ENCODE data around the gene LRRC10B. TPM values are rescaled to one million over a fixed set of nuclear protein-coding genes. Genes with fewer than 3 reads are reported as not detected.

LRRC10B gene
- total and polyA plus RNA-seq, 3 experiments from 2014 or later = not detected

DNA sequence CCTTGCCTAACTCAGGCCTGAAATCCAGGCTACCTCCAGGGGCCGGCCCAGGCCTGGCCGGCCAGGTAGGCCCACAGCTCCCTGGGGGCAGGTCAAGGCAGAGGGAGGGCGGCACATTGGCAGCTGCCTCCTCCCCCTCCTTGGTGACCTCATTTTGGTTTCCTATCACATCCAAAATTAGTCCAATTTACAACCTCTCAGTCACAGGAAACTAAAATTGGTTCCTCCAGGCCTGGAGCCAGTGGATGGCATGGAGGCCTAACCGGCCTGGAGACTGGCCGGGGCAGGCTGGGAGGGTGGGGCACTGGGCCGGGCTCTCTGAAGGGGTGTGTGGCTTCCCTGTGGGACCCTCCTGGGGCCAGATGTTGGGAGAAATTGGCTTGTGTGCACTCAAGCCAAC, 35.9 kb downstream of the LRRC10B start:
- DNase-seq = no peak
- H3K9me3 Mint-ChIP-seq = no peaks in the 10 kb centered on the region
- H3K4me3 ChIP-seq (ENCODE audit: low read length) = no peak overlapping the region
- CTCF ChIA-PET = interaction anchor here (1.2 to 1.9 kb wide), 2 partner anchors 13 to 23 kb away, joined by 3 to 4 read pairs; no protein-coding TSS in a partner anchor
- peaks cover 0 to 3% (median 0%) of the 10 kb centered on the region in 3 donors for H3K4me1 Mint-ChIP-seq
- H3K36me3 ChIP-seq (ENCODE audit: insufficient read depth, low read length) = no peaks in the 10 kb centered on the region
- no peaks in the 10 kb centered on the region for H3K36me3 Mint-ChIP-seq
- no peak overlapping the region for H3K27ac ChIP-seq (ENCODE audit: low read depth, low read length)
- no peak overlapping the region for H3K27ac Mint-ChIP-seq
- no peaks in the 10 kb centered on the region for H3K9me3 ChIP-seq (ENCODE audit: low read length)
- POLR2A ChIA-PET = no interaction called here
- H3K4me1 ChIP-seq (ENCODE audit: insufficient read depth, low read length) = no peaks in the 10 kb centered on the region
- peaks cover 29 to 58% of the 10 kb centered on the region in 2 donors for H3K27me3 Mint-ChIP-seq
- H3K4me3 Mint-ChIP-seq = no peak overlapping the region
- H3K27me3 ChIP-seq (ENCODE audit: insufficient read depth, low read length, poor library complexity, severe bottlenecking) = peaks cover 5% of the 10 kb centered on the region

DNA sequence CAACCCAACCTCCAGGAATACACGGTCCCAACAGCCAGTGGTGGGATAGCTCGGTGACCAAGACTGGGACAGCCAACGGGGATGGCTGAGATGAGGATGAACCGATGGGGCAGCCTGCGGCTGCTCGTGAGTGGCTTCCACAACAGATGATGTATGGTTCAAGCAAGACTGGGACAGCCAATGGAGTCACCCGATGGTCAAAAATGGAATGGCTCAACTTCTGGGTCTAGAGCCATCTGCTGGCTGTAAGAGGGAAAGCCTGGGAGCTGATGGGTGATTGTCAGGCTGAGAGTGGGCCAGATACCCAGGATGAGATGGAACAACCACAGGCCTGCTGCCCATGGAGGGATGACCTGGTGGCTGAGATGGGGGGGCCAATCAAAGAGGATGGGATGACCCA, 36.8 kb downstream of the LRRC10B start:
- Histone ChIP-seq H3K36me3 (ENCODE audit: insufficient read depth, low read length) (no peaks in the 10 kb centered on the region), H3K4me1 (ENCODE audit: insufficient read depth, low read length) (no peaks in the 10 kb centered on the region), H3K27me3 (ENCODE audit: insufficient read depth, low read length, poor library complexity, severe bottlenecking) (peaks cover 5% of the 10 kb centered on the region), H3K4me3 (ENCODE audit: low read length) (no peak overlapping the region), H3K27ac (ENCODE audit: low read depth, low read length) (no peak overlapping the region), H3K9me3 (ENCODE audit: low read length) (no peaks in the 10 kb centered on the region)
- CTCF ChIA-PET = interaction anchor here (1.2 to 1.9 kb wide), 3 partner anchors 14 to 24 kb away, joined by 3 to 5 read pairs (median 4); no protein-coding TSS in a partner anchor
- POLR2A ChIA-PET = no interaction called here
- H3K36me3 Mint-ChIP-seq = no peaks in the 10 kb centered on the region
- peaks cover 0 to 3% (median 0%) of the 10 kb centered on the region in 3 donors for H3K4me1 Mint-ChIP-seq
- DNase-seq = no peak
- H3K4me3 Mint-ChIP-seq = no peak overlapping the region
- no peak overlapping the region for H3K27ac Mint-ChIP-seq
- H3K27me3 Mint-ChIP-seq = peaks cover 28 to 51% of the 10 kb centered on the region in 2 donors
- H3K9me3 Mint-ChIP-seq = no peaks in the 10 kb centered on the region

DNA sequence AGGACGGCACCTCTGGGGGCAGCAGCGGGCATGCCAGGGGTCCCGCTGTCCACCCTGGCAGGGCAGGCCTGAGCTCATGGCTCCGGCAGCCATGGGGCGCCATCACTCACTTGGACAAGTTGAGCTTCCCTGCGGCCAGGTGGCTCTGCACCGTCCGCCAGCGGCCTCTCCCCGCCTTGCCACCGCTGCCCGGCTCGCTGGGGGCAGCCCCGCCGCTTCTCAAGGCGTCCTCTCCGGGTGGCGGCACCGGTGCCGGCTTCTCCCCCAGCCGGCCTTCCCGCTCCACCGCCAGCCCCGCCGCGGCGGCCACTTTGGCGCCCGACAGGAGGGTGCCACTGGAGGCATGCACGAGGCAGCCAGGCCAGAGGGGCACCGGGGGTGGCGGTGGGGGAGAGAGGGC, 37.4 kb downstream of the LRRC10B start:
- H3K27ac ChIP-seq (ENCODE audit: low read depth, low read length) = no peak overlapping the region
- no peak overlapping the region for H3K4me3 ChIP-seq (ENCODE audit: low read length)
- H3K4me1 ChIP-seq (ENCODE audit: insufficient read depth, low read length) = no peaks in the 10 kb centered on the region
- no peak overlapping the region for H3K27ac Mint-ChIP-seq
- H3K27me3 Mint-ChIP-seq = peaks cover 25 to 48% of the 10 kb centered on the region in 2 donors
- H3K27me3 ChIP-seq (ENCODE audit: insufficient read depth, low read length, poor library complexity, severe bottlenecking) = peaks cover 5% of the 10 kb centered on the region
- ChIA-PET POLR2A (no interaction called here), CTCF (interaction anchor here (1.5 to 1.9 kb wide), 2 partner anchors 14 to 21 kb away, joined by 4 to 5 read pairs; no protein-coding TSS in a partner anchor)
- H3K4me3 Mint-ChIP-seq = no peak overlapping the region
- DNase-seq = no peak
- H3K36me3 ChIP-seq (ENCODE audit: insufficient read depth, low read length) = no peaks in the 10 kb centered on the region
- H3K4me1 Mint-ChIP-seq = peaks cover 0 to 3% (median 0%) of the 10 kb centered on the region in 3 donors
- no peaks in the 10 kb centered on the region for H3K9me3 ChIP-seq (ENCODE audit: low read length)
- H3K9me3 Mint-ChIP-seq = no peaks in the 10 kb centered on the region
- no peaks in the 10 kb centered on the region for H3K36me3 Mint-ChIP-seq

DNA sequence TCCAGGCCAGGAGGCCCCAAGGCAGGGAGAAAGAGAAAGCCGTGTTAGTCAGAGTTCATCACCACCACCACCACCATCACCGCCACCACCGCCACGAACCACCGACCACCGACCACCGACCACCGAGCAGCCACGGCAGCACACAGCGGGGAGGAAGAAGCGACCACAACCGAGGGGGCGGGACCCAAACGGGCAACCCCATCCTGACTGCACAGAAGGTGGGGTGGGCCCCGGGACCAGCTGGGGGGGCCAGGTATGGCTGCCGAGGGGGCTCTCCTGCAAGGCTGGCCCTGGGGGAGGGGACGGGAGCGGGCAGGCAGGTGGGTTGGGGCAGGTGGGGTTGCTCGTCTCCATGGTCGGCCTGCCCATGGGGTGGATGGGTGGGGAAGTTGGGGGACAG, 38.1 kb downstream of the LRRC10B start:
- no peak overlapping the region for H3K4me3 Mint-ChIP-seq
- H3K9me3 Mint-ChIP-seq = no peaks in the 10 kb centered on the region
- H3K4me1 Mint-ChIP-seq = peaks cover 0 to 3% (median 0%) of the 10 kb centered on the region in 3 donors
- no peaks in the 10 kb centered on the region for H3K36me3 Mint-ChIP-seq
- H3K27ac ChIP-seq (ENCODE audit: low read depth, low read length) = no peak overlapping the region
- POLR2A ChIA-PET = no interaction called here
- H3K4me1 ChIP-seq (ENCODE audit: insufficient read depth, low read length) = no peaks in the 10 kb centered on the region
- H3K27me3 ChIP-seq (ENCODE audit: insufficient read depth, low read length, poor library complexity, severe bottlenecking) = peaks cover 5% of the 10 kb centered on the region
- H3K27me3 Mint-ChIP-seq = peaks cover 18 to 43% of the 10 kb centered on the region in 2 donors
- DNase-seq = no peak
- no peaks in the 10 kb centered on the region for H3K36me3 ChIP-seq (ENCODE audit: insufficient read depth, low read length)
- no peaks in the 10 kb centered on the region for H3K9me3 ChIP-seq (ENCODE audit: low read length)
- CTCF ChIA-PET = no interaction called here
- no peak overlapping the region for H3K27ac Mint-ChIP-seq
- no peak overlapping the region for H3K4me3 ChIP-seq (ENCODE audit: low read length)

DNA sequence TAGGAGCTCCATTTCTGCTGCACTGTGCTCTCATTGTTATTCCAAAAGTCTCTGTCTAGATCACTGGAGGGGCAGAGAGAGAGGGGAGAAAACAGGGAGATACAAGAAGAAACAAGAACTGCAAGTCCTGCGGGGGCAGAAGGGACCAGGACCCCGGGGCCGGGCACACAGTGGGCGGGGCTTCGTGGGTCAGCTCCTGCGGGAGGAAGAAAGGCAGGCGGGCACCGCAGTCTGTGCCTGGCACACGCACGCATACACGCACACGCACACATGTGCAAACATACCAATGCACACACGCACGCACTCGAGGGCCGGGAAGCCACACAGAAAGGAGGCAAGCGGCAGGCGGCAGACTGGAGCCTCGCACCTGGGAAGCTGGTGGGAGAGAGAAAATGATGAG, 38.7 kb downstream of the LRRC10B start:
- Histone ChIP-seq H3K27ac (ENCODE audit: low read depth, low read length) (no peak overlapping the region), H3K27me3 (ENCODE audit: insufficient read depth, low read length, poor library complexity, severe bottlenecking) (peaks cover 5% of the 10 kb centered on the region), H3K9me3 (ENCODE audit: low read length) (no peaks in the 10 kb centered on the region), H3K36me3 (ENCODE audit: insufficient read depth, low read length) (no peaks in the 10 kb centered on the region), H3K4me1 (ENCODE audit: insufficient read depth, low read length) (no peaks in the 10 kb centered on the region), H3K4me3 (ENCODE audit: low read length) (no peak overlapping the region)
- H3K4me1 Mint-ChIP-seq = peaks cover 0 to 3% (median 0%) of the 10 kb centered on the region in 3 donors
- no peak overlapping the region for H3K4me3 Mint-ChIP-seq
- H3K36me3 Mint-ChIP-seq = no peaks in the 10 kb centered on the region
- H3K27me3 Mint-ChIP-seq = peaks cover 16 to 41% of the 10 kb centered on the region in 2 donors
- CTCF ChIA-PET = interaction anchor here (1.2 kb wide), 1 partner anchor 8 kb away, joined by 3 read pairs; no protein-coding TSS in a partner anchor
- peak overlapping the region in 1 of 8 donors; percentile 74 for H3K27ac Mint-ChIP-seq
- POLR2A ChIA-PET = no interaction called here
- no peaks in the 10 kb centered on the region for H3K9me3 Mint-ChIP-seq
- DNase-seq = no peak

DNA sequence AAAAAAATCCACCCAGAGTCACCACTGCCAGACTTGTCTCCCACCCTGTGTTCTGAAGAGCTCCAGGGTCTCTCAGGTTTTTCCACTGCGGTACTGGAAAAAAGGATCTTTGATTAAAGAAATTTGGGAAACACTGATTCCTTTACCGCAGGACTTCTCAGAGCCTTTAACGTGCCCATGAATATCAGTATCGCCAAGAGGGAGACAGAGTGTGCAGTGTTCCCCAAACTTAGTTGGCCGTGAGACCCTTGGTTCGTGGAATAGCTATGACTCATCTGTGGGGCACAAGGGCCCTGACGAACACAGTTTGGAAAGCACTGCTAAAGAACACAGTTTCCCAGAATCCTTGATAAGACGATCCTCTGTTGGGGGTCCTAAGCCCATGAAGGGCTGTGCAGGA, 40.6 kb downstream of the LRRC10B start:
- Histone ChIP-seq H3K36me3 (ENCODE audit: insufficient read depth, low read length) (no peaks in the 10 kb centered on the region), H3K9me3 (ENCODE audit: low read length) (no peaks in the 10 kb centered on the region), H3K4me1 (ENCODE audit: insufficient read depth, low read length) (no peaks in the 10 kb centered on the region), H3K27ac (ENCODE audit: low read depth, low read length) (no peak overlapping the region), H3K27me3 (ENCODE audit: insufficient read depth, low read length, poor library complexity, severe bottlenecking) (peaks cover 8% of the 10 kb centered on the region), H3K4me3 (ENCODE audit: low read length) (no peak overlapping the region)
- no peak for DNase-seq
- ChIA-PET CTCF (no interaction called here), POLR2A (no interaction called here)
- Mint-ChIP-seq H3K4me3 (no peak overlapping the region), H3K36me3 (no peaks in the 10 kb centered on the region), H3K9me3 (no peaks in the 10 kb centered on the region), H3K4me1 (peaks cover 1 to 6% (median 3%) of the 10 kb centered on the region in 3 donors), H3K27ac (no peak overlapping the region), H3K27me3 (peaks cover 21 to 53% of the 10 kb centered on the region in 2 donors)

DNA sequence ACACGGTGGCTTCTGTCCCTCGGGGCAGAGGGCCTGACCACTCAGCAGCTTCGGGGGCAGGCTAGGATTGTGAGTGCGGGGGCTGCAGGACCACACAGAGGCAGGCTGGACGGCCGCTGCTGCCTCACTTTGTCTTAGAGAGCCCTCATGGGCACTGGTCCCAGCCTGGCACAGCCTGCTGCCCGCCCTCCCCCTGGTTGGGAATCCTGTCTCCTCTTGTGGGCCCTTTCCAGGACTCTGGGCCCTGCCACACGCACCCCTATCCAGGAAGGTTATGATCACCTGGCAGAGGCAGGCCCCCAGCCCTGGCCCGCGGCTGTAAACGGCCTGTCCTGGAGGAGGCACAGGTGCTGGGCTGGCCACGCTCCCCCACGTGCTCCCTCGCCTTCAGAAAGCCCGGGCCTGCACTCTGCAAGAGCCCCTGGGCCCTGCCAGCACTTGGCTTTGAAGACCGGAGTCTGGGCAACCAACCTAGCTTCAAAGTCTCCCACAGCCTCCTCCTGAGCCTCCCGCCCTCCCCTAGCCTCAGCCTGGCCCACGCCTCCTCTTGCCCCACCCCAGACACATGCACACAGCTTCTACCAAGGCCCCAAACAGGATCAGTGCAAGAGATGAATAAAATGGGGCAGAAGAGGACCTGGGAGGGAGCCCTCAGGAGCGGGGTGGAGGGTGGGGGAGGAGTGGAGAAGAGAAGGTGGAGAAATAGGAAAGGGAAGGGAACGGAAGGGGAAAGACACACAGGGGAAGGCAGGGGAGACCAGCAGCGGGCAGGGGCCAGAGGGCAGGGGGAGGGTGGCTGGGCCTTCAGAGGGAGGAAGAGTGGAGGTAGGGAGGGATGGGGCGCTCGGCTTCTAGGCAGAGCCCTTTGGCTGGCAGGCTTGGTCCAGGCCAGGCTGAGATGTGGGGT, 41.4 kb downstream of the LRRC10B start:
- H3K4me1 Mint-ChIP-seq = peaks cover 5 to 11% (median 6%) of the 10 kb centered on the region in 3 donors
- Histone ChIP-seq H3K4me1 (ENCODE audit: insufficient read depth, low read length) (no peaks in the 10 kb centered on the region), H3K36me3 (ENCODE audit: insufficient read depth, low read length) (no peaks in the 10 kb centered on the region), H3K4me3 (ENCODE audit: low read length) (no peak overlapping the region), H3K27ac (ENCODE audit: low read depth, low read length) (no peak overlapping the region), H3K9me3 (ENCODE audit: low read length) (no peaks in the 10 kb centered on the region), H3K27me3 (ENCODE audit: insufficient read depth, low read length, poor library complexity, severe bottlenecking) (peaks cover 12% of the 10 kb centered on the region)
- no peak overlapping the region for H3K4me3 Mint-ChIP-seq
- DNase-seq = no peak
- H3K36me3 Mint-ChIP-seq = no peaks in the 10 kb centered on the region
- H3K27ac Mint-ChIP-seq = no peak overlapping the region
- H3K27me3 Mint-ChIP-seq = peaks cover 26 to 57% of the 10 kb centered on the region in 2 donors
- ChIA-PET CTCF (no interaction called here), POLR2A (no interaction called here)
- no peaks in the 10 kb centered on the region for H3K9me3 Mint-ChIP-seq

DNA sequence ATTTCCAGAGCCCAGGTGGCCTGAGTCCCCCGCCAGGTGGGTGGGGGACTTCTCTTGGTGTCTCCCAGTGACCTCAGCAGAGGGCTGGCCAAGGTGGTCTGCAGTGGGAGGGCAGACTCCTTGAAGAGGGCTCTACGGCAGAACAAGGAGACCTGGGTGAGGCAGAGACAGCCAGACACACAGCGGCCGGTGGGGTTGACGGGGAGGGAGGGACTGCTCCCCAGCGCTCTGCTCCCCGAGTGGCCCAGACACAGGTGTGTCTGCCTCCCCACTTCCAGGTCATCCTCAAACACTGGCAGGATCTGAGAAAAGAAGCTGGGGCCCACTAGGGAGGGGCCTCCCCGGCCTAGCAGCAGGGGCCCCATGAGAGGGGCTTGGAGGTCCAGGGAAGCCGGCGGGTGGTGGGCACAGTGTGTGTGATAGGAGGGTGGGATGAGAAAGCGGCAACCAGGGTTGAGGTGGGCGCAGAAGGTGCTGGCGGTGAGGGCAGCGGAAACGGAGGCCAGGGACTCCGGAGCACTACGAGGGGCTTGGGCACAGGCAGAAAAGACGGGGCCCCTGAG, 42.2 kb downstream of the LRRC10B start:
- Mint-ChIP-seq H3K4me3 (no peak overlapping the region), H3K4me1 (peaks cover 4 to 15% (median 5%) of the 10 kb centered on the region in 3 donors), H3K9me3 (no peaks in the 10 kb centered on the region), H3K27me3 (peaks cover 19 to 52% of the 10 kb centered on the region in 2 donors), H3K36me3 (no peaks in the 10 kb centered on the region), H3K27ac (no peak overlapping the region)
- no peak overlapping the region for H3K27ac ChIP-seq (ENCODE audit: low read depth, low read length)
- POLR2A ChIA-PET = no interaction called here
- no peaks in the 10 kb centered on the region for H3K9me3 ChIP-seq (ENCODE audit: low read length)
- no peak for DNase-seq
- peaks cover 8% of the 10 kb centered on the region for H3K27me3 ChIP-seq (ENCODE audit: insufficient read depth, low read length, poor library complexity, severe bottlenecking)
- CTCF ChIA-PET = no interaction called here
- H3K4me3 ChIP-seq (ENCODE audit: low read length) = no peak overlapping the region
- no peaks in the 10 kb centered on the region for H3K4me1 ChIP-seq (ENCODE audit: insufficient read depth, low read length)
- H3K36me3 ChIP-seq (ENCODE audit: insufficient read depth, low read length) = no peaks in the 10 kb centered on the region
